ENCODE data around the gene AK2. TPM values are rescaled to one million over a fixed set of nuclear protein-coding genes. Genes with fewer than 3 reads are reported as not detected.

The AK2 gene
- polyA plus RNA-seq, 3 donors = 68.8 to 180 (median 162) TPM

DNA sequence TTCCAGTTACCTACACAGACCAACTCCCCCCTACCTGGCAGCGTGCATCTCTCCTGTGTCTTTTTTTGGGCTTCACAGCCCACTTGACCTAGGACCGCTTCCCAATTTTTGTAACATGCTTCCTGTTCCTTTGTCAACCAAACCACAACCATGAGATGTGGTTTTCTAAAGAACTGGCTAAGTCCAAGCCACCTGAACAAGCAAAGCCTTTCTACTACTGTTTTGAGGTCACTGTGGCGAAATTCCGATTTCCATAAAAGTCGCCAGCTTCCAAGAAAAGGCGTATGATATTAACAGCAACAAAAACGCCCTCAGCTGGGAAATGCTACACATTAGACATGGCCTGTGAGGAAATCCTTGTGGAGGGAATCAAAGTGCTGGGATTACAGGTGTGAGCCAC lies 12.7 kb upstream of the AK2 start:
- Mint-ChIP-seq H3K27me3 (ENCODE audit: low read depth in 3 of 3) (peaks cover 0 to 2% (median 0%) of the 10 kb centered on the region in 3 donors), H3K9me3 (peaks cover 0 to 2% (median 0%) of the 10 kb centered on the region in 7 donors), H3K27ac (peak overlapping the region; percentile 46 to 96 (median 83)), H3K36me3 (no peaks in the 10 kb centered on the region), H3K4me3 (no peak overlapping the region), H3K4me1 (peaks cover 39% of the 10 kb centered on the region)
- Histone ChIP-seq H3K79me2 (ENCODE audit: insufficient read depth, low read length) (no peaks in the 10 kb centered on the region), H3K4me1 (ENCODE audit: control insufficient read depth in 1 of 2, insufficient read depth in 2 of 2, low read length in 2 of 2) (peaks cover 31 to 48% of the 10 kb centered on the region in 2 donors), H3K9me3 (replicated peaks in 1 of 2; ENCODE audit: control insufficient read depth in 1 of 2, insufficient read depth in 1 of 2, low read length in 2 of 2) (no peaks in the 10 kb centered on the region), H3K27me3 (ENCODE audit: control insufficient read depth in 2 of 2, insufficient read depth in 2 of 2, low read length in 2 of 2) (no peaks in the 10 kb centered on the region), H3K9ac (ENCODE audit: insufficient read depth, low read length, poor library complexity, severe bottlenecking) (peak overlapping the region; percentile 37), H2AFZ (ENCODE audit: insufficient read depth, low read depth, low read length, poor library complexity, severe bottlenecking) (no peak overlapping the region), H3K4me2 (replicated peaks; ENCODE audit: extremely low read depth, low read length, poor library complexity, severe bottlenecking) (peak overlapping the region; percentile 30), H4K20me1 (ENCODE audit: insufficient read depth, low read length) (no peaks in the 10 kb centered on the region), H3K4me3 (replicated peaks in 1 of 3; ENCODE audit: low read depth in 2 of 3, low read length in 3 of 3) (peak overlapping the region in 1 of 3 experiments; percentile 46), H3K36me3 (replicated peaks in 1 of 2; ENCODE audit: control insufficient read depth in 1 of 2, insufficient read depth in 2 of 2, low read length in 2 of 2) (no peaks in the 10 kb centered on the region), H3K27ac (ENCODE audit: low read depth in 1 of 2, low read length in 2 of 2) (peak overlapping the region; percentile 20 to 90)
- intact Hi-C loops (cut with micrococcal nuclease) = no loop called here
- DNase-seq = peak in 2 of 3 donors; percentile 54 to 56
- 0% methylated on average over 3 of the region's 7 CpGs for WGBS (ENCODE audit: insufficient coverage)
- TF ChIP-seq, protein P1, sequence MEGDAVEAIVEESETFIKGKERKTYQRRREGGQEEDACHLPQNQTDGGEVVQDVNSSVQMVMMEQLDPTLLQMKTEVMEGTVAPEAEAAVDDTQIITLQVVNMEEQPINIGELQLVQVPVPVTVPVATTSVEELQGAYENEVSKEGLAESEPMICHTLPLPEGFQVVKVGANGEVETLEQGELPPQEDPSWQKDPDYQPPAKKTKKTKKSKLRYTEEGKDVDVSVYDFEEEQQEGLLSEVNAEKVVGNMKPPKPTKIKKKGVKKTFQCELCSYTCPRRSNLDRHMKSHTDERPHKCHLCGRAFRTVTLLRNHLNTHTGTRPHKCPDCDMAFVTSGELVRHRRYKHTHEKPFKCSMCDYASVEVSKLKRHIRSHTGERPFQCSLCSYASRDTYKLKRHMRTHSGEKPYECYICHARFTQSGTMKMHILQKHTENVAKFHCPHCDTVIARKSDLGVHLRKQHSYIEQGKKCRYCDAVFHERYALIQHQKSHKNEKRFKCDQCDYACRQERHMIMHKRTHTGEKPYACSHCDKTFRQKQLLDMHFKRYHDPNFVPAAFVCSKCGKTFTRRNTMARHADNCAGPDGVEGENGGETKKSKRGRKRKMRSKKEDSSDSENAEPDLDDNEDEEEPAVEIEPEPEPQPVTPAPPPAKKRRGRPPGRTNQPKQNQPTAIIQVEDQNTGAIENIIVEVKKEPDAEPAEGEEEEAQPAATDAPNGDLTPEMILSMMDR (IDR thresholded peaks at IDR 0.05) = no peak

DNA sequence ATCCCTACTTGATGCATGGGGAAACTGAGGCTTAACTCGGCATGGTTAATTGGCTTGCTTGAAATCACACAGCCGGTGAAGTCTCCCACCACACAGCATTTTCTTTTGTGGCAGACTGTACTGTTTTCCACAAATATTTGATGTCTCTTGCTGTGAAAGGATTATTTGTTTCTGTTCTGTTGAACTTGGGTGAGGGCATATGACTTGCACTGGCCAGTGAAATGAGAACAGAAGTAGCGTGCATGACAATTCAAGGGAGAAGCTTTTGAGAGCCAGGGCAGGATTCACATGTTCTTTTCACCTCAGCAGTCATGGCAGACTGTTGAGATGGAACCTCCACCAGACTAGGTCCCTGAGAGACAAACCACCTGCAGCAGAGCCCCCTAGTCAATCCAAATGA lies 11.7 kb upstream of the AK2 start:
- Histone ChIP-seq H3K36me3 (replicated peaks in 1 of 2; ENCODE audit: control insufficient read depth in 1 of 2, insufficient read depth in 2 of 2, low read length in 2 of 2) (no peaks in the 10 kb centered on the region), H3K9ac (ENCODE audit: insufficient read depth, low read length, poor library complexity, severe bottlenecking) (no peak overlapping the region), H3K4me3 (replicated peaks in 1 of 3; ENCODE audit: low read depth in 2 of 3, low read length in 3 of 3) (no peak overlapping the region), H2AFZ (ENCODE audit: insufficient read depth, low read depth, low read length, poor library complexity, severe bottlenecking) (no peak overlapping the region), H3K27ac (ENCODE audit: low read depth in 1 of 2, low read length in 2 of 2) (no peak overlapping the region), H3K27me3 (ENCODE audit: control insufficient read depth in 2 of 2, insufficient read depth in 2 of 2, low read length in 2 of 2) (no peaks in the 10 kb centered on the region), H3K79me2 (ENCODE audit: insufficient read depth, low read length) (no peaks in the 10 kb centered on the region), H3K4me1 (ENCODE audit: control insufficient read depth in 1 of 2, insufficient read depth in 2 of 2, low read length in 2 of 2) (peaks cover 31 to 48% of the 10 kb centered on the region in 2 donors), H4K20me1 (ENCODE audit: insufficient read depth, low read length) (no peaks in the 10 kb centered on the region), H3K9me3 (replicated peaks in 1 of 2; ENCODE audit: control insufficient read depth in 1 of 2, insufficient read depth in 1 of 2, low read length in 2 of 2) (no peaks in the 10 kb centered on the region), H3K4me2 (replicated peaks; ENCODE audit: extremely low read depth, low read length, poor library complexity, severe bottlenecking) (no peak overlapping the region)
- intact Hi-C loops (cut with micrococcal nuclease) = no loop called here
- Mint-ChIP-seq H3K4me1 (peaks cover 39% of the 10 kb centered on the region), H3K27ac (peak overlapping the region in 3 of 7 donors; percentile 13 to 35 (median 25)), H3K36me3 (no peaks in the 10 kb centered on the region), H3K27me3 (ENCODE audit: low read depth in 3 of 3) (peaks cover 0 to 2% (median 1%) of the 10 kb centered on the region in 3 donors), H3K9me3 (peaks cover 0 to 2% (median 0%) of the 10 kb centered on the region in 7 donors), H3K4me3 (peak overlapping the region in 1 of 2 donors; percentile 33)
- DNase-seq = no peak
- TF ChIP-seq, protein P1 (IDR thresholded peaks at IDR 0.05) = no peak
- no CpG with 5 or more reads among the region's 3 CpGs for WGBS (ENCODE audit: insufficient coverage)

Data from CD14-positive monocyte (primary cell).